K562 (cell line): ENCODE measurements around the gene GAB1. TPM values are rescaled to one million over a fixed set of nuclear protein-coding genes. Genes with fewer than 3 reads are reported as not detected.

Experiments
- E2F6 ChIP-seq, 2 experiments: IDR thresholded peaks; 2 replicates each; pipeline ENCODE4 v1.6.1; 2011; ENCODE audit warnings: borderline replicate concordance in 1 of 2, control low read depth in 1 of 2, low read depth in 1 of 2, low read length in 1 of 2, mild to moderate bottlenecking in 1 of 2, mixed read lengths in 1 of 2, moderate library complexity in 1 of 2; ENCODE audit not compliant: insufficient read depth in 1 of 2, insufficient read length in 1 of 2, poor library complexity in 1 of 2, severe bottlenecking in 1 of 2; ENCODE audit errors: extremely low read depth in 1 of 2
- FOXJ3 ChIP-seq: sonication (generic); formaldehyde crosslinking; IDR thresholded peaks from 2 replicates; pipeline ENCODE4 v1.4.0; 2020; ENCODE audit warnings: mild to moderate bottlenecking, missing genetic modification reagents
- FOXM1 ChIP-seq, 2 experiments: fragments of 450-650 bp in 1 of 2; sonication (generic) in 1 of 2; formaldehyde crosslinking in 1 of 2; IDR thresholded peaks; 2 replicates each; pipeline versions ENCODE4 v1.6.1 to v1.9.0; 2017 to 2022; ENCODE audit warnings: low read depth in 2 of 2, mild to moderate bottlenecking in 2 of 2, missing genetic modification reagents in 1 of 2, moderate library complexity in 1 of 2
- MYC ChIP-seq, 2 experiments: fragments of 250-450 bp in 1 of 2; sonication (Bioruptor Pico) in 1 of 2; IDR thresholded peaks; 2 replicates each; pipeline versions ENCODE4 v1.5.1 to v1.6.1; 2012 to 2021; ENCODE audit warnings: low read depth in 2 of 2, borderline replicate concordance in 1 of 2, improper control_type of control experiment in 1 of 2, low read length in 1 of 2, mild to moderate bottlenecking in 1 of 2, moderate library complexity in 1 of 2
- NELFE ChIP-seq: IDR thresholded peaks from 2 replicates; pipeline ENCODE4 v1.6.1; 2011; ENCODE audit warnings: mild to moderate bottlenecking; ENCODE audit not compliant: insufficient read depth, insufficient read length
- REST ChIP-seq, 2 experiments: fragments of 450-650 bp; formaldehyde crosslinking in 1 of 2; IDR thresholded peaks; 2 replicates each; pipeline versions ENCODE4 v1.4.0 to v1.6.1; 2014 to 2020; ENCODE audit warnings: mild to moderate bottlenecking in 2 of 2, borderline replicate concordance in 1 of 2, low read depth in 1 of 2
- SAFB2 ChIP-seq: fragments of 200-400 bp; formaldehyde crosslinking; IDR thresholded peaks from 2 replicates; pipeline ENCODE4 v1.6.1; 2018; ENCODE audit warnings: borderline replicate concordance, low read length, low read depth, moderate library complexity; ENCODE audit not compliant: severe bottlenecking
- TAF7 ChIP-seq: fragments of 450-650 bp; IDR thresholded peaks from 2 replicates; pipeline ENCODE4 v1.6.1; 2016; ENCODE audit warnings: missing genetic modification characterization, missing compliant biosample characterization
- TCF7L2 ChIP-seq: fragments of 150-350 bp; IDR thresholded peaks from 2 replicates; pipeline ENCODE4 v1.6.1; 2016; ENCODE audit warnings: low read depth, mild to moderate bottlenecking, low read length, moderate library complexity
- TEAD2 ChIP-seq: fragments of 450-650 bp; IDR thresholded peaks from 2 replicates; pipeline ENCODE4 v1.6.1; 2016; ENCODE audit warnings: missing genetic modification characterization, control low read depth, missing compliant biosample characterization
- TOE1 ChIP-seq, 2 experiments: fragments of 450-650 bp in 1 of 2; sonication (generic) in 1 of 2; formaldehyde crosslinking in 1 of 2; IDR thresholded peaks; 2 replicates each; pipeline versions ENCODE4 v1.7.1 to v1.8.0; 2016 to 2022; ENCODE audit warnings: borderline replicate concordance in 2 of 2, mild to moderate bottlenecking in 2 of 2, antibody characterized with exemption in 1 of 2, inconsistent platforms in 1 of 2, low read depth in 1 of 2, missing genetic modification reagents in 1 of 2, moderate library complexity in 1 of 2
- WHSC1 ChIP-seq: IDR thresholded peaks from one replicate; pipeline ENCODE4 v1.6.1; 2012; ENCODE audit warnings: low read length, control low read depth, inconsistent platforms
- ZBTB17 ChIP-seq: fragments of 450-650 bp; formaldehyde crosslinking; IDR thresholded peaks from 2 replicates; pipeline ENCODE4 v1.4.0; 2020; ENCODE audit warnings: mild to moderate bottlenecking
- polyA plus RNA-seq, 8 experiments: library from polyadenylated mRNA; depleted of rRNA in 4 of 8; stranded (reverse) in 5 of 8; unstranded in 3 of 8; fragments of >200 nt; fragmentation: Nextera tagmentation in 2 of 8; fragmentation: Illumina TruSeq in 1 of 8; extraction: Ambion mirVana in 2 of 8; extraction: Trizol in 1 of 8; gene quantifications; 2 replicates each; pipeline versions ENCODE4 v1.2.1 to v1.2.3, GENCODE V29; 2011 to 2014; ENCODE audit warnings: inconsistent platforms in 1 of 8, missing spikeins in 1 of 8
- total RNA-seq, 7 experiments: library from RNA; depleted of rRNA in 6 of 7; stranded (reverse); fragments of >200 nt in 6 of 7; fragmentation: Illumina TruSeq in 2 of 7; extraction: Trizol in 2 of 7; gene quantifications; 2 replicates each; pipeline versions ENCODE4 v1.2.1 to v1.2.3, GENCODE V29; 2011 to 2021; ENCODE audit warnings: low replicate concordance in 1 of 7

The GAB1 gene
- total and polyA plus RNA-seq, 9 of the 15 experiments (the other 6 are each of a cell fraction or from before 2014, with no cell fraction given) = 1.3 to 14.6 (median 7.5) TPM

GRCh38 chr4:143399113-143399949 lies 62.7 kb downstream of the GAB1 start (continued):
- no peak for TF ChIP-seq SAFB2
- no peak for TF ChIP-seq WHSC1
- TF ChIP-seq REST (IDR thresholded peaks at IDR 0.05; ENCODE audit: borderline replicate concordance) = peak; percentile 38; the same call in 1 of the 2 replicates
- no peak for TF ChIP-seq REST (CRISPR knock-in tag; IDR thresholded peaks at IDR 0.05; ENCODE audit: low read depth)
- TF ChIP-seq TCF7L2 = no peak
- TF ChIP-seq NELFE = no peak
- peak; percentile 63; the same call in 1 of the 2 replicates for TF ChIP-seq MYC (IDR thresholded peaks at IDR 0.05; ENCODE audit: low read depth, low read length)
- TF ChIP-seq MYC (CRISPR knock-in tag; IDR thresholded peaks at IDR 0.05; ENCODE audit: borderline replicate concordance, low read depth) = no peak
- TF ChIP-seq ZBTB17 (CRISPR knock-in tag) = no peak
- no peak for TF ChIP-seq TEAD2 (tag)
- TF ChIP-seq FOXM1 (IDR thresholded peaks at IDR 0.05; ENCODE audit: low read depth) = peak; percentile 70
- TF ChIP-seq FOXM1 (CRISPR knock-in tag; IDR thresholded peaks at IDR 0.05; ENCODE audit: low read depth) = no peak
- TF ChIP-seq TOE1 (IDR thresholded peaks at IDR 0.05; ENCODE audit: borderline replicate concordance) = no peak
- TF ChIP-seq TOE1 (CRISPR knock-in tag; IDR thresholded peaks at IDR 0.05; ENCODE audit: borderline replicate concordance, low read depth) = no peak
- TF ChIP-seq E2F6 (IDR thresholded peaks at IDR 0.05; ENCODE audit: borderline replicate concordance in 1 of 2, extremely low read depth in 1 of 2, insufficient read depth in 1 of 2, insufficient read length in 1 of 2, low read depth in 1 of 2, low read length in 1 of 2, poor library complexity in 1 of 2, severe bottlenecking in 1 of 2) = no peak
- TF ChIP-seq TAF7 (tag) = no peak
- no peak for TF ChIP-seq FOXJ3
